IMR-90 (cell line): ENCODE results near the gene DRC7. TPM values are rescaled to one million over a fixed set of nuclear protein-coding genes. Genes with fewer than 3 reads are reported as not detected.

Experiments used
- ATAC-seq: fragments of 200-7000 bp; cut with Tn5 transposase; 2 replicates; pipeline ENCODE4 v1.9.1; 2020; ENCODE audit warnings: low read depth, mild to moderate bottlenecking, moderate library complexity
- BruUV-seq: library from RNA; stranded (reverse); fragments of 400-500 nt; replicated peaks from 2 replicates; lab custom pipeline; 2021; lab: Mats Ljungman, UMichigan
- CTCF ChIA-PET: fragments of 300-600 bp; formaldehyde crosslinking; extraction: SDS; loops from one replicate; lab custom pipeline; 2021; ENCODE audit warnings: antibody characterized with exemption; lab: Yijun Ruan, JAX
- POLR2A ChIA-PET: fragments of 300-600 bp; sonication (Branson Sonifier 250); formaldehyde crosslinking; loops from one replicate; lab custom pipeline; 2022; ENCODE audit warnings: antibody characterized with exemption; ENCODE audit not compliant: unreplicated experiment; lab: Charles Lee
- DNase-seq: peaks from one replicate; pipeline ENCODE4 v3.0.0; 2013
- H2AFZ ChIP-seq: replicated peaks from 2 replicates; pipeline ENCODE3; 2013; ENCODE audit warnings: low read length, mild to moderate bottlenecking; ENCODE audit not compliant: poor library complexity
- H2AK5ac ChIP-seq: 2 replicates; pipeline ENCODE4 v1.6.1; 2013; ENCODE audit warnings: low read depth, low read length, inconsistent platforms
- H2AK9ac ChIP-seq: replicated peaks from 2 replicates; pipeline ENCODE3; 2013; ENCODE audit warnings: mild to moderate bottlenecking, low read depth, low read length, moderate library complexity; ENCODE audit not compliant: poor library complexity
- H2BK120ac ChIP-seq: 2 replicates; pipeline ENCODE4 v1.6.1; 2013; ENCODE audit warnings: low read depth, low read length, inconsistent platforms
- H2BK15ac ChIP-seq: 3 replicates; pipeline ENCODE4 v1.6.1; 2013; ENCODE audit warnings: low read depth, low read length, inconsistent platforms
- H2BK20ac ChIP-seq: 2 replicates; pipeline ENCODE4 v1.6.1; 2013; ENCODE audit warnings: low read depth, mild to moderate bottlenecking, inconsistent platforms, low read length, moderate library complexity
- H2BK5ac ChIP-seq: 2 replicates; pipeline ENCODE4 v1.6.1; 2013; ENCODE audit warnings: mild to moderate bottlenecking, low read depth, low read length, inconsistent platforms; ENCODE audit not compliant: poor library complexity, severe bottlenecking
- H3K14ac ChIP-seq: replicated peaks from 2 replicates; pipeline ENCODE4 v1.6.1; 2013; ENCODE audit warnings: low read depth, low read length, inconsistent platforms
- H3K18ac ChIP-seq: 2 replicates; pipeline ENCODE4 v1.6.1; 2013; ENCODE audit warnings: low read depth, low read length, control low read depth
- H3K23ac ChIP-seq: 2 replicates; pipeline ENCODE4 v1.6.1; 2013; ENCODE audit warnings: low read depth, low read length, inconsistent platforms
- H3K27ac ChIP-seq: 2 replicates; pipeline ENCODE4 v1.5.1; 2013; ENCODE audit warnings: mild to moderate bottlenecking, control low read depth, low read length; ENCODE audit not compliant: insufficient read depth
- H3K27me3 ChIP-seq: 2 replicates; pipeline ENCODE4 v1.6.1; 2013; ENCODE audit warnings: low read length; ENCODE audit not compliant: control insufficient read depth, insufficient read depth
- H3K36me3 ChIP-seq: 2 replicates; pipeline ENCODE4 v1.6.1; 2013; ENCODE audit warnings: low read length, mixed read lengths; ENCODE audit not compliant: control insufficient read depth, insufficient read depth
- H3K4ac ChIP-seq: 2 replicates; pipeline ENCODE4 v1.6.1; 2013; ENCODE audit warnings: low read depth, low read length, inconsistent platforms
- H3K4me1 ChIP-seq: 2 replicates; pipeline ENCODE4 v1.6.1; 2013; ENCODE audit warnings: low read length, mixed read lengths; ENCODE audit not compliant: control insufficient read depth, insufficient read depth
- H3K4me2 ChIP-seq: 2 replicates; pipeline ENCODE4 v1.6.1; 2013; ENCODE audit warnings: low read depth, mild to moderate bottlenecking, control low read depth, low read length, moderate library complexity
- H3K4me3 ChIP-seq: 2 replicates; pipeline ENCODE4 v1.5.1; 2013; ENCODE audit warnings: low read depth, mild to moderate bottlenecking, control low read depth, low read length, moderate library complexity; ENCODE audit not compliant: insufficient read depth
- H3K56ac ChIP-seq: 2 replicates; pipeline ENCODE4 v1.6.1; 2013; ENCODE audit warnings: low read length, inconsistent platforms; ENCODE audit not compliant: insufficient read depth; ENCODE audit errors: extremely low read depth
- H3K79me1 ChIP-seq, 2 experiments: 2 replicates each; pipeline ENCODE4 v1.6.1; 2013; ENCODE audit warnings: low read length in 2 of 2, inconsistent platforms in 1 of 2, low read depth in 1 of 2
- H3K9ac ChIP-seq: 2 replicates; pipeline ENCODE4 v1.6.1; 2013; ENCODE audit warnings: low read depth, low read length, control low read depth
- H3K9me1 ChIP-seq: 2 replicates; pipeline ENCODE4 v1.6.1; 2013; ENCODE audit warnings: low read length, inconsistent platforms; ENCODE audit not compliant: insufficient read depth
- H3K9me3 ChIP-seq: 2 replicates; pipeline ENCODE4 v1.6.1; 2013; ENCODE audit warnings: low read length; ENCODE audit not compliant: control insufficient read depth, insufficient read depth
- H4K20me1 ChIP-seq: 2 replicates; pipeline ENCODE4 v1.6.1; 2013; ENCODE audit warnings: low read length, inconsistent platforms; ENCODE audit not compliant: insufficient read depth
- H4K5ac ChIP-seq: 2 replicates; pipeline ENCODE4 v1.6.1; 2013; ENCODE audit warnings: mild to moderate bottlenecking, low read depth, low read length, control low read depth
- H4K8ac ChIP-seq, 2 experiments: 2 replicates each; pipeline ENCODE4 v1.6.1; 2013; ENCODE audit warnings: low read depth in 2 of 2, low read length in 2 of 2, control low read depth in 1 of 2, inconsistent platforms in 1 of 2
- H4K91ac ChIP-seq: 2 replicates; pipeline ENCODE4 v1.6.1; 2013; ENCODE audit warnings: low read depth, low read length, inconsistent platforms; ENCODE audit not compliant: insufficient read depth
- BHLHE40 ChIP-seq: fragments of 150-350 bp; IDR thresholded peaks from 2 replicates; pipeline ENCODE4 v1.6.1; 2016; ENCODE audit warnings: mild to moderate bottlenecking, low read depth, low read length
- CEBPB ChIP-seq: IDR thresholded peaks from 2 replicates; pipeline ENCODE4 v1.6.1; 2012; ENCODE audit warnings: low read depth, low read length, improper control_type of control experiment
- CHD1 ChIP-seq: IDR thresholded peaks from 2 replicates; pipeline ENCODE4 v1.6.1; 2012; ENCODE audit warnings: low read depth, low read length, improper control_type of control experiment
- CTCF ChIP-seq: conservative IDR thresholded peaks from 2 replicates; pipeline ENCODE4 v1.5.1; 2012; ENCODE audit warnings: mild to moderate bottlenecking, low read depth, low read length, improper control_type of control experiment
- ELK1 ChIP-seq: fragments of 150-350 bp; IDR thresholded peaks from 2 replicates; pipeline ENCODE4 v1.6.1; 2016; ENCODE audit warnings: low read depth, mild to moderate bottlenecking, low read length, moderate library complexity, borderline replicate concordance
- FOS ChIP-seq: fragments of 150-350 bp; IDR thresholded peaks from 2 replicates; pipeline ENCODE4 v1.6.1; 2016; ENCODE audit warnings: low read depth, low read length
- MAFK ChIP-seq: IDR thresholded peaks from 2 replicates; pipeline ENCODE4 v1.6.1; 2012; ENCODE audit warnings: low read depth, low read length, improper control_type of control experiment
- MAZ ChIP-seq: IDR thresholded peaks from 2 replicates; pipeline ENCODE4 v1.6.1; 2012; ENCODE audit warnings: low read depth, mild to moderate bottlenecking, low read length, improper control_type of control experiment, moderate library complexity, borderline replicate concordance
- MXI1 ChIP-seq: IDR thresholded peaks from 2 replicates; pipeline ENCODE4 v1.6.1; 2012; ENCODE audit warnings: low read depth, mild to moderate bottlenecking, low read length, moderate library complexity, borderline replicate concordance
- NFE2L2 ChIP-seq: fragments of 150-350 bp; IDR thresholded peaks from 2 replicates; pipeline ENCODE4 v1.6.1; 2016; ENCODE audit warnings: low read depth, mild to moderate bottlenecking, low read length
- POLR2A ChIP-seq: IDR thresholded peaks from 2 replicates; pipeline ENCODE4 v1.6.1; 2012; ENCODE audit warnings: mild to moderate bottlenecking, low read depth, low read length
- RAD21 ChIP-seq: IDR thresholded peaks from 2 replicates; pipeline ENCODE4 v1.6.1; 2012; ENCODE audit warnings: low read length, improper control_type of control experiment
- RCOR1 ChIP-seq: IDR thresholded peaks from 2 replicates; pipeline ENCODE4 v1.6.1; 2012; ENCODE audit warnings: mild to moderate bottlenecking, low read length, improper control_type of control experiment; ENCODE audit not compliant: insufficient replicate concordance
- RFX5 ChIP-seq: IDR thresholded peaks from 2 replicates; pipeline ENCODE4 v1.8.0; 2012; ENCODE audit warnings: low read depth, mild to moderate bottlenecking, low read length, moderate library complexity
- SMC3 ChIP-seq: fragments of 150-350 bp; IDR thresholded peaks from 2 replicates; pipeline ENCODE4 v1.6.1; 2016; ENCODE audit warnings: low read depth, mild to moderate bottlenecking, antibody characterized with exemption, low read length, moderate library complexity
- USF2 ChIP-seq: fragments of 150-350 bp; IDR thresholded peaks from 2 replicates; pipeline ENCODE4 v1.6.1; 2017; ENCODE audit warnings: mild to moderate bottlenecking, antibody characterized with exemption, low read length, low read depth
- WGBS, 2 experiments: methylation state at CpG; one replicate each; pipeline versions ENCODE4 v1.1.5 to v1.1.7; 2013; ENCODE audit warnings: missing lambda C conversion rate in 2 of 2; ENCODE audit not compliant: insufficient read length in 1 of 2; ENCODE audit errors: extremely low coverage in 2 of 2; 5-methylcytosine and 5-hydroxymethylcytosine counted together
- dilution Hi-C: fragments of 300-500 bp; cut with HindIII; formaldehyde crosslinking; loops from one replicate; pipeline ENCODE4 v1.14.3; 2018; ENCODE audit warnings: low sequenced_read_pairs; ENCODE audit not compliant: unreplicated experiment
- in situ Hi-C: fragments of 300-500 bp; cut with MboI; formaldehyde crosslinking; loops from 3 replicates; pipeline ENCODE4 v1.14.3; 2019; ENCODE audit warnings: low sequenced_read_pairs, inconsistent platforms, mixed read lengths
- intact Hi-C: fragments of 100-400 bp; cut with micrococcal nuclease; formaldehyde crosslinking; loops from 2 replicates; pipeline ENCODE4 v1.10.0; 2022
- polyA plus RNA-seq, 3 experiments: library from polyadenylated mRNA; depleted of rRNA; stranded (reverse); fragments of >200 nt; gene quantifications; 2 replicates each; pipeline ENCODE4 v1.2.3, GENCODE V29; 2012; ENCODE audit warnings: low replicate concordance in 1 of 3
- total RNA-seq: library from RNA; depleted of rRNA; stranded (reverse); fragments of >200 nt; gene quantifications from 2 replicates; pipeline ENCODE4 v1.2.3, GENCODE V29; 2012

The DRC7 gene
- total and polyA plus RNA-seq, 2 of the 4 experiments (the other 2 are of a cell fraction) = not detected

- Histone ChIP-seq H2AFZ (no peak overlapping the region), H4K20me1 (no peaks in the 10 kb centered on the region), H3K27ac (no peak overlapping the region), H3K36me3 (peaks cover 24% of the 10 kb centered on the region), H3K27me3 (no peaks in the 10 kb centered on the region), H2BK5ac (no peak overlapping the region), H3K4me2 (no peak overlapping the region), H3K14ac (no peak overlapping the region), H4K91ac (no peak overlapping the region), H4K8ac (no peak overlapping the region), H2BK20ac (no peak overlapping the region), H3K9ac (no peak overlapping the region), H2AK9ac (no peak overlapping the region), H4K5ac (no peak overlapping the region), H3K4me3 (no peak overlapping the region), H3K23ac (no peak overlapping the region), H2BK120ac (no peak overlapping the region), H3K4ac (no peak overlapping the region), H3K79me1 (no peaks in the 10 kb centered on the region), H3K9me3 (no peaks in the 10 kb centered on the region), H3K4me1 (no peaks in the 10 kb centered on the region), H2BK15ac (no peak overlapping the region), H3K9me1 (no peaks in the 10 kb centered on the region), H3K56ac (no peak overlapping the region), H2AK5ac (no peak overlapping the region), H3K18ac (no peak overlapping the region)
- no peak for DNase-seq
- ATAC-seq = no peak
- in situ Hi-C loops = loop anchor here (10.0 kb wide), 2 partner anchors 114 to 254 kb away; partner anchors contain the start of genes USB1 and ZNF319
- ChIA-PET CTCF (no interaction called here), POLR2A (no interaction called here)
- no TSS peak for BruUV-seq
- no peak for TF ChIP-seq NFE2L2
- no peak for TF ChIP-seq USF2
- no peak for TF ChIP-seq POLR2A
- TF ChIP-seq SMC3 = no peak
- no peak for TF ChIP-seq BHLHE40
- TF ChIP-seq MAFK = no peak
- TF ChIP-seq MXI1 = no peak
- TF ChIP-seq ELK1 = no peak
- TF ChIP-seq RCOR1 = no peak
- no peak for TF ChIP-seq CTCF
- TF ChIP-seq CHD1 = no peak
- TF ChIP-seq RFX5 = no peak
- TF ChIP-seq CEBPB = no peak
- TF ChIP-seq RAD21 = no peak
- no peak for TF ChIP-seq MAZ
- no peak for TF ChIP-seq FOS
- intact Hi-C loops = no loop called here
- WGBS, 2 experiments = 88% methylated on average over 16 of the region's 24 CpGs; no CpG with 5 or more reads in 1 of the 2 experiments
- dilution Hi-C loops = no loop called here
Measured at GRCh38 chr16:57750796-57751538, 56.4 kb downstream of the DRC7 start.
